Coronary artery (tissue), 2 donors: ENCODE measurements around the gene UNC80.

Source experiments
- DNase-seq: peaks from one replicate; pipeline ENCODE4 v3.0.0-alpha.2; 2017; ENCODE audit warnings: low spot score
- H3K27ac ChIP-seq, 2 donors: fragments of 200-600 bp; sonication (generic); one replicate each; pipeline ENCODE4 v1.5.1; 2016 to 2019
- H3K4me3 ChIP-seq: fragments of 200-600 bp; sonication (generic); 2 replicates; pipeline ENCODE4 v1.5.1; 2016; ENCODE audit warnings: mild to moderate bottlenecking, moderate library complexity
- TF ChIP-seq, protein P1 (sequence below): fragments of 200-600 bp; sonication (generic); IDR thresholded peaks from one replicate; pipeline ENCODE4 v1.5.1; 2019; ENCODE audit warnings: antibody characterized with exemption

Gene UNC80

DNA sequence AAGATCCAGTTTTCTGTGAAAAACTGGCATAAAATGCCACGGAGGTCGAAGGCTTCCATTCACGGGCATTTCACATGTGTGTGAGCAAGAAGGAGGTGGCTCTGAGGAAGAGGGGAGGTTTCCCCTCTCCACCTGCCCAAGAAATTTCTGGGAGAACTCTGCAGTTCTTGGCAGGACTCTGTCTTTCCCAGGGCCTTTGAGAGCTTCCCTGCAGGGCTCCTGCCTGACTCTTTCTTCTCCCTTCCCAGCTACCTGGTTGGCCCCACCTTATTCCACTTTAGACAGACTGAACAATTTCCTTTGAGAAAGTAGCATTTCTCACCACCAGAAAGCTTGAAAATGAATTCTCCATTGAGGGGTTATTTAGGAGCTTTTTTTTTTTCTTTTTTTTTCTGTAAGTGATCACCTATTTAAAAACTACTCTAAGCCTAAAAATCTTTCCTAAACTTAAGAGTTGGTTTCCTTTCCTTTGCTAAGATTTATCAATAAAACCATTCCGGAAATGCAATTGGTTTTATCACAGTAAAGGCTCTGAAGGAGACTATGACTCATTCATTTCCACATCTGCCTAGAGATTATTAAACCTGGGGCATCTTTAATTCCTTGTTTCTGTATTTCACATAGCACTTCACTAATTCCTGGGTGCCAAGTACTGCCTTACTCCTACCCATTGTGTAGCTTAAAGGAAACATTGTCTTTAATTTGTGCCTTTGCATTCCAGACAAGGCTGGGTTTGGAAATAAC is 59.3 kb downstream of the UNC80 start:
- TF ChIP-seq, protein P1, sequence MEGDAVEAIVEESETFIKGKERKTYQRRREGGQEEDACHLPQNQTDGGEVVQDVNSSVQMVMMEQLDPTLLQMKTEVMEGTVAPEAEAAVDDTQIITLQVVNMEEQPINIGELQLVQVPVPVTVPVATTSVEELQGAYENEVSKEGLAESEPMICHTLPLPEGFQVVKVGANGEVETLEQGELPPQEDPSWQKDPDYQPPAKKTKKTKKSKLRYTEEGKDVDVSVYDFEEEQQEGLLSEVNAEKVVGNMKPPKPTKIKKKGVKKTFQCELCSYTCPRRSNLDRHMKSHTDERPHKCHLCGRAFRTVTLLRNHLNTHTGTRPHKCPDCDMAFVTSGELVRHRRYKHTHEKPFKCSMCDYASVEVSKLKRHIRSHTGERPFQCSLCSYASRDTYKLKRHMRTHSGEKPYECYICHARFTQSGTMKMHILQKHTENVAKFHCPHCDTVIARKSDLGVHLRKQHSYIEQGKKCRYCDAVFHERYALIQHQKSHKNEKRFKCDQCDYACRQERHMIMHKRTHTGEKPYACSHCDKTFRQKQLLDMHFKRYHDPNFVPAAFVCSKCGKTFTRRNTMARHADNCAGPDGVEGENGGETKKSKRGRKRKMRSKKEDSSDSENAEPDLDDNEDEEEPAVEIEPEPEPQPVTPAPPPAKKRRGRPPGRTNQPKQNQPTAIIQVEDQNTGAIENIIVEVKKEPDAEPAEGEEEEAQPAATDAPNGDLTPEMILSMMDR = no peak
- no peak for DNase-seq
- H3K4me3 ChIP-seq = no peak overlapping the region
- H3K27ac ChIP-seq = no peak overlapping the region

DNA sequence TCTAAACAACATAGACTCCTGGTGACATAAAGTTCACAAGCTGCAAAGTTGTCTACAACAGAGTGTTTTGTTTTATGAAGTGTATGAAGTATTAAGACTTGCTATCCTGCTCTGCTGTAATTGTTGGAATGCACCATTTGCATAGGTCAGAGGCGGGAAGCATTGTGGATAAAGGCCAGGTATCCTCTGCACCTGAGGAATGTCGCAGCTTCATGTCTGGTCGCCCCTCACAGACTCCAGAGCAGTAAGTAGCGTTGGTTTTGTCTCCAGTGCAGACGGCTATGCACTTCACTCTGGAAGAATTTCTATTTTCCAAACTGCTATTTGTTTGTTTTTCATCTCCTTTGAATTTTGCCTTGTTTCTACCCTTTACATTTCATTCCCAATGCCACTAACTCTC is 63.1 kb downstream of the UNC80 start:
- Histone ChIP-seq H3K27ac (no peak overlapping the region), H3K4me3 (no peak overlapping the region)
- DNase-seq = no peak
- TF ChIP-seq, protein P1 = no peak

DNA sequence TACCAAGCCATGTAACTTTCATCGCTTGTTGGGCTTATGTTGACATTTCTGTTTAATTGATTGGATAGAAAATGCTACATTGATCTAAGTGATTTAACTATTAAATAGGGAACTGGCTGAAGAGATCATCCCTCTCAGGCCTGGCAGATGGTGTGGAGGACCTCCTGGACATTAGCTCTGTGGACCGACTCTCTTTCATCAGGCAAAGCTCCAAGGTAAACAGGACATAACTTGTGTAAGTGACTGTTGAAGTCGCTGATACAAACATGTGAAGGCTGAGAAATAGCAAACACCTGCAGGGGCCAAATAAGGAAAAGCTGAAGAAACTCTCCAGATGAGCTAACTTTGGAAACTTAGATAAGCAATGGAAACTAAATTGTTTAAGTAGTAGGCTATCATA is 68.8 kb downstream of the UNC80 start:
- no peak for DNase-seq
- H3K4me3 ChIP-seq = no peak overlapping the region
- H3K27ac ChIP-seq = no peak overlapping the region
- TF ChIP-seq, protein P1 = no peak

DNA sequence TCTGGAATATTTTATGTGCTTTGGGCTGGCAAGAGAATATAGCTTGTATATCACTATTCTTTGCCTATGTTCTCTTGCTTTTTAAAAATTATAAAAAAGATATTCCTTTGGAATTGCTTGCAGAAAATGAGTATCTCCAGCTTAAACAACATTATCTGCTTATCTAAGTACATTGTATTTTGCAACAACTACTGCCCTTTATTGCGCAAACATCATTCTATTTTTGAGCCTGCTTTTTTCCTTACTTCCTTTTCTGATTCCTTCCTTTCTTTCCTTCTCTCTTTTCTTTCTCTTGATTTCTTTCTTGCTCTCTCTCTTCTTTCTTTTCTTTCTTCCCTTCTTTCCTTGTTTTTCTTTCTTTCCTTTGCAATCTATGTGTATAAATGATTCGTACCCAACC is 74.0 kb downstream of the UNC80 start:
- TF ChIP-seq, protein P1 = no peak
- no peak overlapping the region for H3K4me3 ChIP-seq
- no peak overlapping the region for H3K27ac ChIP-seq
- no peak for DNase-seq

DNA sequence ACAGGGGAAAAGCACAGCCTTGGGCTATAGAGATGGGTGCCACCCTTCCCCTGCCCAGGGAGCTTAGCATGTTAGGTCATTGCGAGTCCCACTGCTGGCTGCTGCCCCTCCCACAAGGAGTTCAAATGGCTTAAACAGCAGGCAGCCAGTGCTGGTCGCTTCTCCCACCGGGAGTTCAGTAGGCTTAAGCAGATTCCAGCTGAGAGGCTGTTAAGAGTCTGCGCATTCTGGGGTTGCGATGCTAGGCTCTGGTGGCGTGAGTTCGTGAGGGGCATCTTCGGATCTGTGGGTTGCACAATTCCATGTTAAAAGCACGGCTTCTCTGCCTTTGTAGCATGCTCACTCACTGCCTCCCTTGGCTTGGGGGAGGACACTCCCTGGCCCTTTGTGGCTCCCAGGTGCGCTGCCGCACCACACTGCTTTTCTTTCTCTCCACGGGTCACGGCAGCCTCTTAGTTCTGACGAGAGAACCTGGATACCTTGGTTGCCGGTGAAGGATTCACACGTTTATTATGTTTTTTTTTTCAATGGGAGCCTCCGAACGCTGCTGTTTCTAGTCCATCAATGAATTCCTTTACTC is 93.2 kb downstream of the UNC80 start:
- Histone ChIP-seq H3K27ac (no peak overlapping the region), H3K4me3 (no peak overlapping the region)
- TF ChIP-seq, protein P1 = no peak
- DNase-seq = no peak

DNA sequence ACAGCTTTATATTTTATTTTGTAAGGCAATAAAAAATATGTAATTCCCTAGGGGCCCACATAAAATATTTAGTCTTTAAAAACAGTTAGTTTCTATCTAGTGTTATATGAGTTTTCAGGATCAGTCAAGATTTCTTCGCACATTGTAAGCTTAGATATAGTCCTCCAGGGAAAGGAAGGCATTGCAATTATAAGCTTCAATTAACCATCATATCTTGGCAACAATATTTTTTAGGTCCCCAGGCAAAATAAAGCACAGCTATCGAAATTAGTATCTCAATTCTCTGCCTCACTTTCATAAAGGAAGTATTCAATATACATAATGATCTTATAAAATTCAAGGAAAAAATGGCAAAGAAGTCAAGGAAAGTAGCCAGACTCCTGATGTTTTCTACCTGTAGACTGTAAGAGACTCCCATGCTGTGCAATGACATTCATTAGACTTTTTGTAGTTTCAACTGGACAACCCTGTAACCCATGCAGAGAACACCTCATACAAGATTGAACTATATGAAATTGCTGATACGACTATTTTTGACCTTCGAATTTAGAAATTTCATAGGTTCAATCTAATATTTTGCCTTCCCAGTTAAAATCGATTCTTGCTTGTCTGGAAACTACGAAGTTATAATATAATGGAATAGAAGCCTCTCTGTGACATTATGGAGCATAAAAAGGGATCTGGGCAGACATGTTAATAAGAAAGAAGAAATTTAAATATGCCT is 96.8 kb downstream of the UNC80 start:
- DNase-seq = no peak
- Histone ChIP-seq H3K27ac (no peak overlapping the region), H3K4me3 (no peak overlapping the region)
- TF ChIP-seq, protein P1 = no peak
